Breast epithelium (tissue), 4 donors: ENCODE data around the gene LRPPRC. TPM values are rescaled to one million over a fixed set of nuclear protein-coding genes. Genes with fewer than 3 reads are reported as not detected.

Experiments
- DNase-seq, 2 donors: peaks; one replicate each; pipeline ENCODE4 v3.0.0-alpha.2; 2019; ENCODE audit warnings: low spot score in 2 of 2
- H3K27ac ChIP-seq, 2 donors: fragments of 200-600 bp; sonication (generic) in 1 of 2; one replicate each; pipeline ENCODE4 v1.5.1; 2016 to 2019; ENCODE audit warnings: mild to moderate bottlenecking in 1 of 2
- H3K27me3 ChIP-seq, 2 donors: fragments of 200-600 bp; sonication (generic) in 1 of 2; one replicate each; pipeline versions ENCODE4 v1.5.1 to v1.6.0; 2017 to 2019; ENCODE audit warnings: control low read depth in 1 of 2, mild to moderate bottlenecking in 1 of 2
- H3K36me3 ChIP-seq: fragments of 200-600 bp; one replicate; pipeline ENCODE4 v1.5.1; 2019
- H3K4me1 ChIP-seq, 2 donors: fragments of 200-600 bp; sonication (generic); one replicate each; pipeline ENCODE4 v1.5.1; 2016 to 2019; ENCODE audit warnings: control low read depth in 1 of 2
- H3K4me3 ChIP-seq, 3 donors: fragments of 200-600 bp; sonication (generic); 1 replicate in 2 of 3; 2 replicates in 1 of 3; pipeline ENCODE4 v1.5.1; 2016 to 2019; ENCODE audit warnings: mild to moderate bottlenecking in 3 of 3, moderate library complexity in 2 of 3
- H3K9me3 ChIP-seq, 2 donors: fragments of 200-600 bp; sonication (generic) in 1 of 2; one replicate each; pipeline ENCODE4 v1.5.1; 2016 to 2019; ENCODE audit warnings: control low read depth in 1 of 2
- POLR2A ChIP-seq: fragments of 450-650 bp; IDR thresholded peaks from one replicate; pipeline ENCODE4 v1.6.1; 2016; ENCODE audit warnings: antibody characterized with exemption, mild to moderate bottlenecking, moderate library complexity
- POLR2AphosphoS5 ChIP-seq, 3 donors: sonication (generic); formaldehyde crosslinking; IDR thresholded peaks; one replicate each; pipeline ENCODE4 v1.6.1; 2017; ENCODE audit warnings: antibody characterized with exemption in 3 of 3
- intact Hi-C: fragments of 100-400 bp; cut with DNase I; formaldehyde crosslinking; loops from one replicate; pipeline ENCODE4 v1.15.1; 2023; ENCODE audit warnings: low total_unique reads
- total RNA-seq, 3 donors: library from RNA; depleted of rRNA; stranded (reverse); fragments of >200 nt; gene quantifications; one replicate each; pipeline ENCODE4 v1.1.0, GENCODE V29; 2016
- TF ChIP-seq, protein P1 (sequence below), 3 donors: fragments of 450-650 bp; IDR thresholded peaks; one replicate each; pipeline ENCODE4 v1.5.1; 2016 to 2017; ENCODE audit warnings: antibody characterized with exemption in 3 of 3, mild to moderate bottlenecking in 3 of 3, moderate library complexity in 3 of 3

Gene LRPPRC
- total RNA-seq, 3 donors from 2014 or later = 61.6 to 75.4 (median 65.1) TPM

DNA sequence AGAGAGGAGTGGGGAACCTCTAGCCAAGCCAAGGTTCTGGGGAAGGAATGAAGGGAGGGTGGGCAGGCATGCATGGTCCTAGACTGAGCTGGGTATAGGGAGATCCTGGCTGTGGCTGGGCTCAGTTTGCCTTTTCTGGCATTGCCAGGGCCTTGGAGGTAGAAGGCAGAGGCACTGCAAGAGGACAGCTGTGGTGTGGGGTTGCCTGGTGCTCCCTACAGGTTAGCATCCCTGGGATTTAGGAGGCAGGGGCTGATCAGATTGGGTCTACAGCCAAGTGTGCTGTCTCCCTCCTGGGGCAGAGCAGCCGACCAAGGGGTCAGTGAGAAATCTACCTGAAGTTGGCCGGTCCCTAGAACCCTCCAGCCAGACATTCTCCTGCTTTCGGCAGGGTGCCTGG, 141.1 kb downstream of the LRPPRC start:
- no peaks in the 10 kb centered on the region for H3K9me3 ChIP-seq
- H3K27ac ChIP-seq = no peak overlapping the region
- peaks cover 0 to 39% of the 10 kb centered on the region in 2 donors for H3K27me3 ChIP-seq
- no peaks in the 10 kb centered on the region for H3K36me3 ChIP-seq
- TF ChIP-seq POLR2A (no peak), POLR2AphosphoS5 (IDR thresholded peaks at IDR 0.05) (no peak)
- TF ChIP-seq, protein P1, sequence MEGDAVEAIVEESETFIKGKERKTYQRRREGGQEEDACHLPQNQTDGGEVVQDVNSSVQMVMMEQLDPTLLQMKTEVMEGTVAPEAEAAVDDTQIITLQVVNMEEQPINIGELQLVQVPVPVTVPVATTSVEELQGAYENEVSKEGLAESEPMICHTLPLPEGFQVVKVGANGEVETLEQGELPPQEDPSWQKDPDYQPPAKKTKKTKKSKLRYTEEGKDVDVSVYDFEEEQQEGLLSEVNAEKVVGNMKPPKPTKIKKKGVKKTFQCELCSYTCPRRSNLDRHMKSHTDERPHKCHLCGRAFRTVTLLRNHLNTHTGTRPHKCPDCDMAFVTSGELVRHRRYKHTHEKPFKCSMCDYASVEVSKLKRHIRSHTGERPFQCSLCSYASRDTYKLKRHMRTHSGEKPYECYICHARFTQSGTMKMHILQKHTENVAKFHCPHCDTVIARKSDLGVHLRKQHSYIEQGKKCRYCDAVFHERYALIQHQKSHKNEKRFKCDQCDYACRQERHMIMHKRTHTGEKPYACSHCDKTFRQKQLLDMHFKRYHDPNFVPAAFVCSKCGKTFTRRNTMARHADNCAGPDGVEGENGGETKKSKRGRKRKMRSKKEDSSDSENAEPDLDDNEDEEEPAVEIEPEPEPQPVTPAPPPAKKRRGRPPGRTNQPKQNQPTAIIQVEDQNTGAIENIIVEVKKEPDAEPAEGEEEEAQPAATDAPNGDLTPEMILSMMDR (IDR thresholded peaks at IDR 0.05) = no peak
- no peak overlapping the region for H3K4me3 ChIP-seq
- intact Hi-C loops = no loop called here
- H3K4me1 ChIP-seq = no peaks in the 10 kb centered on the region
- no peak for DNase-seq

DNA sequence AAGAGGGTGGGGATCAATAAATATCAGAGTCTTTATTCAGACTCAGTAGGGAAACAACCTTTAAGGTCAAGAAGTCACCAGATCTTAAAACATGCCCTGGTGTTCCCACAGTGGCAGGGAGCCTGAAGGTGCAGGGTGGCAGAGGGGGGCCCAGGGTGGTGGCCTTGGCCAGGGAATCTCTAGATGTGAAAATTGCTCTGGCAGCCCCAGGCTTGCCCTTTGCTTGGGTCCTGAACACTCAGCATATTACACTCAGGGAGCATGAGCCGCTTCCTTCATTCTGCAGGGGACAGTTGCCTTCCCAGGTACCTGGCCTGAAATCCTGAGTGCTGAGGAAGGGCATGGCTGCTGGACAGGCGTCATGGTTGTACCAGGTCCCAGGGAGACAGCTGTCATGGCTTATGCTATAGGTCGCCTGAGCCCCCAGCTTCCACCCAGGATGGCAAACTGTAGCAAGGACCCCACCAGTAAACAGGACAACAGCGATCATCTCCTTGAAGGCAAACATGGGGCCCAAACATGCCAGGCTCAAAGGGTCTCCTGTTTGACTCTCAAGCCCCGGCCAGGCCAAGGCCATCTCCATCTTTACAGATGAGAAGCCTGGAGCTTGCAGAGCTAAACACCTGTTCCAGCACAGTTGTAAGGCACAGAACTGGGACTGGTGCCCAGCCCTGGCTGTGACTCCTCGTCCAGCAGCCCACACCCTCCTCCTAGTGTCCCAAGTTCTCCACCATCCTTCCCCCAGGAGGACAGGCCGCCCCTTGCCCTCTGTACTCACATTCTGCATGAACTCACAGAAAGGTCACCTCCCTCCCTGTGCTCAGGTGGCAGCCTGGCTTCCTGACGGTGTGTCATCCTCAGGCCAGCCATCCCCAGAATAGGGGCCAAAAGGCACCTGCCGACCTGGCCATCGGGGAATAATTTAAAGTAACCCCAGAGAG, 142.4 kb downstream of the LRPPRC start:
- Histone ChIP-seq H3K27me3 (peaks cover 0 to 30% of the 10 kb centered on the region in 2 donors), H3K27ac (no peak overlapping the region), H3K4me1 (no peaks in the 10 kb centered on the region), H3K4me3 (no peak overlapping the region), H3K9me3 (no peaks in the 10 kb centered on the region), H3K36me3 (no peaks in the 10 kb centered on the region)
- TF ChIP-seq, protein P1 (IDR thresholded peaks at IDR 0.05) = no peak
- TF ChIP-seq POLR2AphosphoS5 (IDR thresholded peaks at IDR 0.05) (no peak), POLR2A (no peak)
- intact Hi-C loops = no loop called here
- peak in 1 of 2 donors; percentile 5 for DNase-seq

- intact Hi-C loops = no loop called here
- DNase-seq = peak in 1 of 2 donors; percentile 2
- H3K4me1 ChIP-seq = no peaks in the 10 kb centered on the region
Observed at GRCh38 chr2:43852196-43852730, 143.5 kb downstream of the LRPPRC start.

DNA sequence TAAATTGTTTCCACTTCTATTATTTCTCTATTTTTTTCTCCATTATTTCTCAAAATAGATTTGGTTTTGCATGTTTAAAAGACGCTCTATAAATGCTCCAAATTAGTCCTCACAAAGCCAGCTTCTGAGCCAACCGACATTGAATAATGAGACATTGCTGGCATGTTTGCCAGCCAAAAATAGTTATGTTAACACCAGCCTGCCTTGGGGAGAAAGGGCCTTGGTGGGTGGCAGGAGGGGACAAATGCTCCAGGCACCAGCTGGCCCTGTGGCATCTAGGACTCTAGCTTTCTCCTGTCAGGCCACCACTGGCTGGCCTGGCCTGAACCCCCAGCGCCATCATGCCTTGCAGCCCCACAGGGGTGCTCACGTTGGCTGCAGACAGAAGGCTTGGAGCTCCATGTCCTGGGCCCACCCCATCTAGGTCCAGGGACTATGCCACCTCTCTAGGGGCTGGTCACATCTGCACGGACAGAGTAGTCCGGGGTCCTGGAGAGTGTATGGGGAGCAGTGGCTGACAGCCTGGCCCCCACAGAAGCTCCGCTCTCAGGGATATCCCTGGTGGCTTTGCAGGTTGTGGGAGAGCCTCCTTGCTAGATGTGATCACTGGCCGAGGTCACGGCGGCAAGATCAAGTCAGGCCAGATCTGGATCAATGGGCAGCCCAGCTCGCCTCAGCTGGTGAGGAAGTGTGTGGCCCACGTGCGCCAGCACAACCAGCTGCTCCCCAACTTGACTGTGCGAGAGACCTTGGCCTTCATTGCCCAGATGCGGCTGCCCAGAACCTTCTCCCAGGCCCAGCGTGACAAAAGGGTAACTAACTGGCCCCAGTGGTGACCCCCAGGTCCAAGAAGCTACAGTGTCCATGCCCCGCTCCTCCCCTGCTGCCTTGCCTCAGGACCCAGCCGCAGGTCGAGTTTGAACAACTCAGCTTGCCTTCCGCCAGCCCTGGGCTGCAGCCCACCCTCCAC, 144.5 kb downstream of the LRPPRC start:
- peak in 1 of 2 donors; percentile 9 for DNase-seq
- intact Hi-C loops = loop anchor here (2.0 kb wide), 1 partner anchor 14 kb away; no protein-coding TSS in a partner anchor
- H3K27me3 ChIP-seq = peaks cover 0 to 24% of the 10 kb centered on the region in 2 donors
- no peaks in the 10 kb centered on the region for H3K4me1 ChIP-seq
- H3K9me3 ChIP-seq = no peaks in the 10 kb centered on the region
- no peak for TF ChIP-seq POLR2AphosphoS5 (IDR thresholded peaks at IDR 0.05)
- TF ChIP-seq, protein P1 (IDR thresholded peaks at IDR 0.05) = no peak
- H3K4me3 ChIP-seq = no peak overlapping the region
- H3K27ac ChIP-seq = no peak overlapping the region
- H3K36me3 ChIP-seq = no peaks in the 10 kb centered on the region

More at GRCh38 chr2:43852196-43852730, 143.5 kb downstream of the LRPPRC start:
- Histone ChIP-seq H3K27ac (no peak overlapping the region), H3K9me3 (no peaks in the 10 kb centered on the region), H3K4me3 (no peak overlapping the region), H3K36me3 (no peaks in the 10 kb centered on the region), H3K27me3 (peaks cover 0 to 30% of the 10 kb centered on the region in 2 donors)
- TF ChIP-seq POLR2A (no peak), POLR2AphosphoS5 (IDR thresholded peaks at IDR 0.05) (no peak)
- TF ChIP-seq, protein P1 (IDR thresholded peaks at IDR 0.05) = no peak
